Smooth muscle cell of the brain vasculature (primary cell): ENCODE data around the gene CLSTN2.

Experiments used
- DNase-seq: peaks from one replicate; pipeline ENCODE4 v3.0.0-alpha.2; 2012; ENCODE audit warnings: low read depth, low spot score

Gene CLSTN2

DNA sequence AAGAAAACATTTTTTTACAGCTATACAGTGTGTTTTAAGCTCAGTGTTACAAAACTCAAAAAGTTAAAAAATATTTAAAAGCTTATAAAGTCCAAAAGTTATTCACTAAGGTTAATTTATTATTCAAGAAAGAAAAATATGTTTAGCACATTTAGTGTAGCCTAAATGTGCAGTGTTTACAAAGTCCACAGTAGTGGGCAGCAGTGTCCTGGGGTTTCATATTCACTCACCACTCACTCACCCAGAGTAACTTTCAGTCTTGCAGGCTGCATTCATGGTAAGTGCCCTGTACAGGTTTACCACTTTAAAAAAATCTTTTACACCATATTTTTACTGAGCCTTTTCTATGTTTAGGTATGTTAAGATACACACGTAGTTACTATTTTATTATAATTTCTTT is 442.7 kb downstream of the CLSTN2 start:
- DNase-seq = peak; percentile 7

DNA sequence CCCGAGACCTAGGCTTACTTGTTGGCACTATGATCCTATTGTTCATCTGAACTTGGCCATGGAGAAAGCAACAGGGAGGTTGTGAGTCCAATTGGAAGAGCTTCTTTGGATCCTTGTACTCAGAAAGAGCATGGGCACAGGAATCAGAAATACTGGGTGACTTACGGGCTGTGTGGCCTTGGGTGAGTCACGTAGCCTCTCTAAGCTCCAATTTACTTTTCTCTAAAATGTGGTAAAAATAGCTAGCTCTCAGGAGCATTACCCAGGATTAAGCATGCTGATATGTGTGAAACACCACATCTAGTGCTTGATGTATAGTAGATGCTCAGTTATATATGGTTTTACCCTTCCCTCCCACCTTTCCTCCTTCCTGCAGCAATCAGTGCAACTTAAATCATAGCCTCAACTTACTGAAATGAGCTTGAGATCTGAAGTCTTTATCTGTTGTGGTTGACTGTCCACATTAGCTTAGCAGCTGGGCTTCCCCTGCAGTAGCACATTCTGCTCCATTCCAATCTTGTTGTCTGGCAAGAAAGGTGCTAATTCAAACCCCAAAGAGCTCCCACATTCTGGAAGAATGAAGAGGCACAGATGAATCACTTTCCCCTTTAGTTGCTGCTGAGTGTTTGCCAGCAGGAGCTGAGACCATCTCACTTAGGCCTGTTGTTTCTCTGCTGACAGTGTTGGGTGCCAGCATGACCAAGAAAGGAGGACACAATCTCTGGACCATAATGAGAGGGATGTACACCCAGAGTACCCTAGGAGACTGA is 443.8 kb downstream of the CLSTN2 start:
- DNase-seq = no peak

DNA sequence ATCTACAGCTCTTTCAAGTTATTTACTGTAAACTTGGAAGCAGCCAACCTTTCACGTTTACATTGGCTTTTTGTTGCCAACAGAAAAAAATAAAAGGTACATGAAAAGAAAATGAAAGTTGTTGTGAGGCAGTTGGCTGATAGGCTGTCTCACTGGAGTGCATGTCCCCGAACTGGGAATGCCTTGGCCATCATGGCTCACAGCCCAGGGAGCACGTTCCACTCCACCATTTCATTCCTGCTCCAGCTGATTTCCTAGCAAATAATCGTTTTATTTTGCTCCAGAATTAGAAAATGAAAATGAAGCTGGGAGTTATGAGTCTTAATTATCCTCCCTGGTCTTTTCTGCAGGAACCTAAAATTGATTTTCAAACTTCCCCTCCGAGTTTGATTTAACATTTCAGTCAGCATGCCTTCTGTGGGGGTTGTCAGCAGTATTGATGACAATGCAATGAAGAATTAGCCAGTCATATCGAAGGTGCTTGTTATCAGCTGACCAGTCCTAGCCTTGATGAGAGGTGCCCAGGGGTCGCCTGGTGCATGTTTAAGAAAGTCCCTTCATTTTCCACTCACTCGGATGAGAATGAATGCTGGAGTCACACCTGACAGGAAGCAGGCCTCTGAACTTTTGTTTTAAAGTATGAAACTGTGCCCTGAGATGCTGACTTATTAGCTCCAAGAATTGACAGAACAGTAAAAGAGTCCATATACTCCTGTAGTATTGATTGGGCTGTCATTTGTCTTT is 449.2 kb downstream of the CLSTN2 start:
- no peak for DNase-seq

DNA sequence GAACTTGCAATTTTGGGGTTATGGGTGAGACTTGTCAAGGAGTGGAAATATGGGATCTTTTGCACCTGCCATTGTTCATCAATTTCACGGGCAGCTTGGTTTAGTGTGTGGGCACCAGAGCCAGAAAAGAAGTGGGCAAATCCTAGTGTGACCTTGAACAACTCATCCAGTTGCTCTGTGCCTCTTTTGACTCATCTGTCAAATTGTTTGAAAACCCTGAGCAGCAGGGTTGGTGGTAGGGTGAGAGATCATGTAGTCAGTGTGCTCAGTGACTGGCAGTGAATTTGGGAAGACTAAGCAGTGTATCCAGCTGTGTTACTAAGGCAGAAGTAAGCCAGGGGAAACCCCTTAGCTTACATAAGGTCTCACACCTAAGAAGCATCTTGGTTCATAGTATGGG is 449.9 kb downstream of the CLSTN2 start:
- DNase-seq = no peak

GRCh38 chr3:140386357-140387100 is 451.5 kb downstream of the CLSTN2 start:
- no peak for DNase-seq

DNA sequence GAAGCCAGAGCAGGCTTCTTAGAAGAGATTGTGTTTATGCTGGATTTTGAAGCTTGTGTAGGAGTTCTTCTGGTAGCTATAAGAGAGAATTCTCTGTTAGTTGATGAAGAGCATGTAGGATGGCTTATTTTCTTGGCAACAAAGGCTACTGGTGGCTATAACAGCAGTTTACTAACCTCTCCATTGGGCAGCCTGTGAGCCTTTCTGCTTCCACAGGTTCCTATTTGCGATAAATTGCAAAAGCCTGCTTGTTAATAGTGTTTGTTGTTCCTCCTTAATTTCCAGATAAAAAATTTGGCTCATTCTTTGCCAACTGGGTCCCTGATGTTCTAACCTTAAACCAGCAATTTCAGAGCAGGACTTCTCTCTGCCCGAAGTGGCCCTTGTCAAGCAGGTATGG is 452.3 kb downstream of the CLSTN2 start:
- DNase-seq = no peak

GRCh38 chr3:140388202-140388922 is 453.4 kb downstream of the CLSTN2 start:
- no peak for DNase-seq

DNA sequence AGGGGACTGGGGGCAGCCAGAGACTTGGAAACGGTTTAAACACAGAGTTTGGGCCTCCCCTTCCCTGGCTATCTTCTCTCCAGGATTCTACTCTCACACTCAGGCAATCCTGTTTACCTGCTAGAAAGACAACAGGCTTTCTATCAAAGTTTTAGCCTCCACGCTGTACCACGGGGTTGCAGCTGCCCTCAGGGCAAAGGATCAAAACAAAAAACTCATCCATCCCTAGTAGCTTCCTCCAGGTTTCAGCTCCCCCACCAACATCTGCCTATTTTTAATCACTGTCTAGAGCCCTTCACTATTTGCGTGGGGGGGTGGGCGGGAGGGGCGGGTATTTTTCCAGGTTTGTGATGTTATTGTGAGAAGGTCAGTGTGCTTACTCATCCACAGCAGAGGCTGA is 456.1 kb downstream of the CLSTN2 start:
- DNase-seq = no peak

DNA sequence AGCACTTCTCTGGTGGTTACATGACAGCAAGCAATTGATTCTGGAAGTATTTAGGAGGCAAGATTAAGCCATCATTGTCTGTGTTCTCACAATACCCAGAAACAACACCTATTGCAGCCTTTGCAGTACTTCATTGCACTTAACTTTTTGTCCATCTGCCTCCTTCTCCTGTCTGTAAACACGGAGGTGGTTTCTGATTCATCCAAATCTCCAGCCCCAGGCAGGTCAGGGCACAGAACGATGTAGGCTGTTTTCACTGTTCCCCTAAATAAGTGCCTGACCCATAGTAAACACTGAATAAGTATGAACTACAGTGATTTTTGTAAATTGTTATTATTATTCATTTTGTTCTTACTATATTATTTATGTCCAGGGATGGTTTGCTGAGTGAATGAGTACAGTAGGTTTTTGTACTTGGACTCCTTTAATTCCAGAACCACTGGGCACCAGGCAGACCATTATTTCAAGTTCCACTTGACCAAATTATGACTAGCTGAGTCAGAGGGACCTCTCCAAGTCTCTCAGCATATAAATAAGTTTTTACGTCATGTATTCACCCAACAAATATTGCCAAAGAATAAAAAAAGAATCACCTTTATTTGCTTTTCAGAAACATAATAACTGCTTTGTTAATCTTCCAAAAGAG is 459.6 kb downstream of the CLSTN2 start:
- DNase-seq = no peak

GRCh38 chr3:140395134-140396075 is 460.4 kb downstream of the CLSTN2 start:
- no peak for DNase-seq

DNA sequence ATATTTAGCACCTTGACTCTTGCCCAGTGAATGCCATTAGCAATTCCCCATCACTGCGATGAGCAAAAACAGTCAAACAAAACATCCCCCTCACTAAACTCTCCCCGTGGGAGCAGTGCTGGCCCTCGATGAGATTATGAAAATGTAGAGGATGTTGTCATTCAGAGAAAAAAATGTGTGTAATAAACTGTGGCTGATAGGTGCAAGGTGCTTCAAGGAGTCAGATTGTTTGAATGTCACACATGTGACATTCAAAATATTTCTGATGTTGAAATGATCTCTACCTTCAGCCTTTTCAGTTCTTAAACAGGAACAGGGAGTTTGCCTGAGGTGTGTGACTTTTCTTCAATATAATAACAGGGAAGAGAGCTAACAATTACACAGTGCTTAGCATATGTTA is 461.1 kb downstream of the CLSTN2 start:
- no peak for DNase-seq

GRCh38 chr3:140397847-140398246 is 462.9 kb downstream of the CLSTN2 start:
- DNase-seq = no peak

DNA sequence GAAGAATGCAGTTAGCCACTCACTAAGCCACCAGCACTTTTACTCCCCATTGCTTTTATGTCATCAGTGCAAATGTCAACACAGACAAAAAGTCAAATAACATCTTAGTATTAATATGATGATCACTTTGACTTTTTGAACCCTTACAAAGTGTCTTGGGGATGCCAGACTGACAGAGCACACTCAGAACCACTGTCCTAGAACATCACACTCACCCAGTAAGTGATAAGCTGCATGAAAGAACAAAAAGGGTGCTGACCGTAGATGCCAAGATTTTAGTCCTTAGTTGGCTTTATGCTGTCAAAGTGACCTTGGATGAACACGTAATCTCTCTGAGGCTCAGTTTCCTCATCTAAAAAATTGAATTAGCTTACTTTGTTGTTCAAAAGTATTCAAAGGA is 463.4 kb downstream of the CLSTN2 start:
- no peak for DNase-seq

GRCh38 chr3:140399871-140400270 is 464.9 kb downstream of the CLSTN2 start:
- no peak for DNase-seq

DNA sequence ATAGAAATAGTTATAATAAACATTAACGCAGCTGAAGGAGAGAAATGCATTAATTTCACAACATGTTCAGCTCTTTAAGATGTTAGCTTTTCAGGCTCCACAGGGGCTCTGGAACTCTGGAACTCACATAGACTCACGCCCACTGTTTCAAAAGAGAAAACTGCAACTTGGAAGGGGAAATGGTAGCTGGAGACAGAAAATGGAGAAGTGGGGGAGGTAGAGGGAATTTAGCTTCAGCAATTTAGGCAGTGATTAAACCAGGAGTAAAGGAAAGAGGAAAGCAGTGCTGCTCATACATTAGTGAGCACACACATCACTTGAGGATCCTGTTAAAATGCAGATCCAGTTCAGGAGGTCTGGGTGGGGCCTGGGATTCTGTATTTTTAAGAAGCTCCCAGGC is 468.1 kb downstream of the CLSTN2 start:
- no peak for DNase-seq

GRCh38 chr3:140403608-140404007 is 468.6 kb downstream of the CLSTN2 start:
- DNase-seq = no peak

DNA sequence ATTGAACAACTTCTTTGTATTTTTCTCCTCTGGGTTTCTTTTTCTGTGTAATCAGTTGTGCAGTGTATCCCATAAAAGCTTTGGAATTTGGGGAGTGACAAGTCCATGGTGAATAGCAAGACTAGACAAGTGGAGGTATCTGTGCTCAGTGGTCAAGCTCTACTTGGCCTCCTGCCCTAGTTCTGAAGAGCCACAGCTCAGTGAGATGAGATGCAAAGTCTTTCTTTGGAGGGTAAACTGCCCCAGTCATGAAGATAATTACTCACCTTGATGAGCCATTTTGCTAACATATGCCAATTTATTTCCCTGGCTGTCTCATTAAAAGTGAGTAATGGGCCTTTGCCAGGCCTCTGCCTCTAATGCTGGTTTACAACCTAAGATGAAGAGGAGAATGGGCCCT is 471.7 kb downstream of the CLSTN2 start:
- no peak for DNase-seq

DNA sequence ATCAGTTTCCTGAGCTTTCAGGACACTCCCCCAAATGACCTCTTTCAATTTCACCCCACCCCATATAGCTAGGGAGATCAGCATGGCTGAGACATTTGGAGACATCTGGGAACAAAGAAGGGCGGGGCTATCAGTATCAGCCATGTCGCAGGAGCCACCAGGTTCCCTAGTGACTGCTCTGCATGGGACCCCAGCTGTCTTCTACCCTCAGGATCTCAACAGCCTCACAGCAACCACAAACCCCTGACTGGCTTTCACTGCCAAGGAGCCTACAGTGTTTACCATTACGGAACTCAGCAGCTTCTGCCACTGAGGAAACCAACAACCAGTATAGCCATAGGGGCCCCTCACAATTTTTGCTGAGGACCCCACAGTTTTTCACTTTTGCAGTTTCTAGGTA is 473.3 kb downstream of the CLSTN2 start:
- DNase-seq = no peak

GRCh38 chr3:140416666-140417065 is 481.7 kb downstream of the CLSTN2 start:
- no peak for DNase-seq
